ENCODE data around the gene PPP1R9A.

- TF ChIP-seq, protein P1, sequence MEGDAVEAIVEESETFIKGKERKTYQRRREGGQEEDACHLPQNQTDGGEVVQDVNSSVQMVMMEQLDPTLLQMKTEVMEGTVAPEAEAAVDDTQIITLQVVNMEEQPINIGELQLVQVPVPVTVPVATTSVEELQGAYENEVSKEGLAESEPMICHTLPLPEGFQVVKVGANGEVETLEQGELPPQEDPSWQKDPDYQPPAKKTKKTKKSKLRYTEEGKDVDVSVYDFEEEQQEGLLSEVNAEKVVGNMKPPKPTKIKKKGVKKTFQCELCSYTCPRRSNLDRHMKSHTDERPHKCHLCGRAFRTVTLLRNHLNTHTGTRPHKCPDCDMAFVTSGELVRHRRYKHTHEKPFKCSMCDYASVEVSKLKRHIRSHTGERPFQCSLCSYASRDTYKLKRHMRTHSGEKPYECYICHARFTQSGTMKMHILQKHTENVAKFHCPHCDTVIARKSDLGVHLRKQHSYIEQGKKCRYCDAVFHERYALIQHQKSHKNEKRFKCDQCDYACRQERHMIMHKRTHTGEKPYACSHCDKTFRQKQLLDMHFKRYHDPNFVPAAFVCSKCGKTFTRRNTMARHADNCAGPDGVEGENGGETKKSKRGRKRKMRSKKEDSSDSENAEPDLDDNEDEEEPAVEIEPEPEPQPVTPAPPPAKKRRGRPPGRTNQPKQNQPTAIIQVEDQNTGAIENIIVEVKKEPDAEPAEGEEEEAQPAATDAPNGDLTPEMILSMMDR (IDR thresholded peaks at IDR 0.05 in 4 of 5, conservative IDR thresholded peaks at IDR 0.05 in 1 of 5) = no peak
- no peak for TF ChIP-seq POLR2A (IDR thresholded peaks at IDR 0.05)
These were observed 293.3 kb downstream of the PPP1R9A start for GRCh38 chr7:95200741-95201140.
